ENCODE results near the gene SCUBE1.

DNA sequence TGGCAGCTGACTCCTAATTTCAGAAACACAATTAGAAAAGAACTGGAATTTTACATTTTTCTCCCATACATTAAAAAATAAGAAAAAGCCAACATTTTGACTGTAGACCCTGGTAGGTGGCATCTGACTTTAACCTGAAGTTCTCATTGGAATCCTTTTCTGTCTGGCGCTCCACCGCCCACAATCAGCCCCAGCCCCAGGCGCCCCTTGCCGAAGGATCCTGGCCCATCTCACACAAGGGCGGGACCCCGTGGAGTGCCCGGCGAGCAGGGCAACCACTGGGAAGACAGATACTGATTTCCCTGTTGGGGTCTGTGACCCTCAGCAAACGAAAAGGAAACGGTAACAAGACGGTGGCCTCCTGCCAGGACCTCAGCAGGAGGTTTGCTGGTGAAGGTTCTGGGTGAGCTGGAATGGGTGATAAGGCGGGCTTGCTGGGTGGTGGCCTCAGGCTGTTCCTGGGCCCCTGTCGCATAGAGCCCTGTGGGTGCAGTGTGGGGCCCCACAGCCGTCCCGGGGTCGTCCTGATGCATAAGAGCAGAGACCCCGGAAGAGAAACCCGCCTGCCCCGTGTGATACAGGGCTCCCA lies 176.1 kb downstream of the SCUBE1 start:
- TF ChIP-seq BCL11A (IDR thresholded peaks at IDR 0.05; ENCODE audit: low read depth in 2 of 2, low read length in 2 of 2) (no peak), EZH2 (IDR thresholded peaks at IDR 0.05; ENCODE audit: low read depth, low read length, severe bottlenecking) (no peak), CBX5 (IDR thresholded peaks at IDR 0.05; ENCODE audit: low read depth, low read length) (no peak), EGR1 (IDR thresholded peaks at IDR 0.05; ENCODE audit: borderline replicate concordance, low read depth, low read length) (no peak), YY1 (IDR thresholded peaks at IDR 0.05; ENCODE audit: low read depth, low read length) (no peak), CHD2 (IDR thresholded peaks at IDR 0.05; ENCODE audit: low read length) (no peak), KDM1A (IDR thresholded peaks at IDR 0.05; ENCODE audit: borderline replicate concordance, low read length) (no peak), TCF12 (IDR thresholded peaks at IDR 0.05; ENCODE audit: low read depth, low read length) (no peak), POLR2AphosphoS5 (IDR thresholded peaks at IDR 0.05; ENCODE audit: low read depth, low read length) (no peak)
- TF ChIP-seq, protein P1, sequence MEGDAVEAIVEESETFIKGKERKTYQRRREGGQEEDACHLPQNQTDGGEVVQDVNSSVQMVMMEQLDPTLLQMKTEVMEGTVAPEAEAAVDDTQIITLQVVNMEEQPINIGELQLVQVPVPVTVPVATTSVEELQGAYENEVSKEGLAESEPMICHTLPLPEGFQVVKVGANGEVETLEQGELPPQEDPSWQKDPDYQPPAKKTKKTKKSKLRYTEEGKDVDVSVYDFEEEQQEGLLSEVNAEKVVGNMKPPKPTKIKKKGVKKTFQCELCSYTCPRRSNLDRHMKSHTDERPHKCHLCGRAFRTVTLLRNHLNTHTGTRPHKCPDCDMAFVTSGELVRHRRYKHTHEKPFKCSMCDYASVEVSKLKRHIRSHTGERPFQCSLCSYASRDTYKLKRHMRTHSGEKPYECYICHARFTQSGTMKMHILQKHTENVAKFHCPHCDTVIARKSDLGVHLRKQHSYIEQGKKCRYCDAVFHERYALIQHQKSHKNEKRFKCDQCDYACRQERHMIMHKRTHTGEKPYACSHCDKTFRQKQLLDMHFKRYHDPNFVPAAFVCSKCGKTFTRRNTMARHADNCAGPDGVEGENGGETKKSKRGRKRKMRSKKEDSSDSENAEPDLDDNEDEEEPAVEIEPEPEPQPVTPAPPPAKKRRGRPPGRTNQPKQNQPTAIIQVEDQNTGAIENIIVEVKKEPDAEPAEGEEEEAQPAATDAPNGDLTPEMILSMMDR (IDR thresholded peaks at IDR 0.05; ENCODE audit: control extremely low read depth in 1 of 3, insufficient read depth in 1 of 3, low read depth in 1 of 3, low read length in 3 of 3), result no peak
- TF ChIP-seq, protein P2, sequence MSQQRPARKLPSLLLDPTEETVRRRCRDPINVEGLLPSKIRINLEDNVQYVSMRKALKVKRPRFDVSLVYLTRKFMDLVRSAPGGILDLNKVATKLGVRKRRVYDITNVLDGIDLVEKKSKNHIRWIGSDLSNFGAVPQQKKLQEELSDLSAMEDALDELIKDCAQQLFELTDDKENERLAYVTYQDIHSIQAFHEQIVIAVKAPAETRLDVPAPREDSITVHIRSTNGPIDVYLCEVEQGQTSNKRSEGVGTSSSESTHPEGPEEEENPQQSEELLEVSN (IDR thresholded peaks at IDR 0.05), result no peak
